Stimulated activated CD4-positive, alpha-beta T cell treated with anti-CD3 and anti-CD28 coated beads, TNF-alpha, amount 100 ng/mL, for 4 hours (primary cell): ENCODE data around the gene ERN1.
A peak's percentile ranks its signal among the peaks of the same experiment; 100 is the strongest.
"Not testable (repeated sequence)": the region's sequence is repeated elsewhere in the genome, so short reads cannot be mapped to it uniquely, and the experiment has no call there.

ENCODE experiments used
- DNase-seq, 3 experiments: peaks; one replicate each; pipeline ENCODE4 v3.0.0-alpha.2; 2020; ENCODE audit warnings: low read depth in 3 of 3

ERN1 gene

DNA sequence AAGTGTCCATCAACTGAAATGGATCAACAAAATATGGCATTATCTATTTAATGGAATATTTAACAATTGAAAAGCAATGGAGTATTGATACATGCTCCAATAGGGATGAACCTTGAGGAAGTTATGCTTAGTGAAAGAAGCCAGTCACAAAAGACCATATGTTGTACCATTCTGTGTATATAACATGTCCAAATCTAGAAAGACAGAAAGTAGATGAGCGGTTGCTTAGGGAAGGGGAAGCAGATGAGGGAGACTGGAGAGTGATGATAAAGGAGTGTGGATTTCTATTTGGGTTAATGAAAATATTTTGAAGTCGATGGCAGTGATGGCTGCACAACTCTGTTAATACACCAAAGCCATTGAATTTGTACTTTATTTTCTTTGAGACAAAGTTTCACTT, 8.5 kb upstream of the ERN1 start:
- DNase-seq, result no peak

- no peak for DNase-seq
Measured at GRCh38 chr17:64135000-64135399, 5.1 kb upstream of the ERN1 start.

DNA sequence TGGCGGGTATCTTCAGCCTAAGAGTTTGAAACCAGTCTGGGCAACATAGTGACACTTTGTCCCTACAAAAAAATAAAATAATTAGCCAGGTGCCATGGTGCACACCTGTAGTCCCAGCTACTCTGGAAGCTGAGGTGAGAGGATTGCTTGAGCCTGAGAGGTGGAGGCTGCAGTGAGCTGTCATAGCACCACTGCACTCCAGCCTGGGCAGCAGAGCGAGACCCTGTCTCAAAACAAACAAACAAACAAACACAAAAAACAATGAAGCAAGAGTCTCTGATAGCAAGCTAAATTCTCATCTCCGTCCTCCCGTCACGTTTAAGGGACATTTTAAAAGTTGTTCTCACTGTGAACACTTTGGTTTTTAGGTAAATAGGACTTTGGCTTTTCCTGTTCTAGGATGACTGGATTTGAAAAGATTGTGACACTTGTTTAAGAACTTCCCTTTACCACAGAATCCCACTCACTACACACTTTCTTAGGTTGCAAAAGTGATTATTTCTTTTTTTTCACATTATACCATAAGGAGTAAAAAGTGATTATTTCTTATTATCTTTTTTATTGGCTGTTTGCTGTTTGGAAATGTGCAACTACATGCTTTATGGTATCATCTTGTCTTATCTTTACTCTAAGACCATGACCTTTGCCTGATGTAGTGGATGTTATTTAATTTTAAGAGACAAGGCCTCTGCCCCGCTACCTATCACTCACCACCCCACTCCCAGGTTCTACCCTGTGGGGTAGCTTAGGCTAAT, 4.4 kb upstream of the ERN1 start:
- no peak for DNase-seq

GRCh38 chr17:64133546-64134215, 3.7 kb upstream of the ERN1 start:
- no peak for DNase-seq

GRCh38 chr17:64131606-64132270, 1.8 kb upstream of the ERN1 start:
- DNase-seq, result no peak

DNA sequence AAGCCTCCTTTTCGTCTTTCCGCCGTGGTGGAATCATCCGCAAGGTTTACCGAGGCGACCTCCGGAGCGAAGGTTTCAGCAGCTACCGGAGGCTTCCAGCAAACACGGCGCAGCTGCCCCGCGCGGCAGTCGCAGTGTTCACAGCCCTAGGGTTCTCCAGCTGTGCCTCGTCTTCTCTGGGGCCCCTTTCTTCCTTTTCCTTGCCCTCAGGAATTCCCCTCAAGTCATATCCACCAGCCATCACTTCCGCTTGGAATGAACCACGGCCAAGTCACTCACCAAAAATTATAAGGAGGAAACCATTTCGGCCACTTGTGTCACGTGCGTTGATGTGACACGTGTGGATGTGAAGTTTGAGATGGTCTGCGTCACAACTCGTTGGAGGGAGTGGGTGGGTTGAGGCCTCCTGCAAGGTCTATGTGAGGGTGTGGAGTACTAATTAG, 636 bp upstream of the ERN1 start:
- DNase-seq, result peak in 2 of 3 experiments; percentile 40 to 49

- peak in 1 of 3 experiments; percentile 9 for DNase-seq
Measured at GRCh38 chr17:64129515-64129764, 504 bp downstream of the ERN1 start.

DNA sequence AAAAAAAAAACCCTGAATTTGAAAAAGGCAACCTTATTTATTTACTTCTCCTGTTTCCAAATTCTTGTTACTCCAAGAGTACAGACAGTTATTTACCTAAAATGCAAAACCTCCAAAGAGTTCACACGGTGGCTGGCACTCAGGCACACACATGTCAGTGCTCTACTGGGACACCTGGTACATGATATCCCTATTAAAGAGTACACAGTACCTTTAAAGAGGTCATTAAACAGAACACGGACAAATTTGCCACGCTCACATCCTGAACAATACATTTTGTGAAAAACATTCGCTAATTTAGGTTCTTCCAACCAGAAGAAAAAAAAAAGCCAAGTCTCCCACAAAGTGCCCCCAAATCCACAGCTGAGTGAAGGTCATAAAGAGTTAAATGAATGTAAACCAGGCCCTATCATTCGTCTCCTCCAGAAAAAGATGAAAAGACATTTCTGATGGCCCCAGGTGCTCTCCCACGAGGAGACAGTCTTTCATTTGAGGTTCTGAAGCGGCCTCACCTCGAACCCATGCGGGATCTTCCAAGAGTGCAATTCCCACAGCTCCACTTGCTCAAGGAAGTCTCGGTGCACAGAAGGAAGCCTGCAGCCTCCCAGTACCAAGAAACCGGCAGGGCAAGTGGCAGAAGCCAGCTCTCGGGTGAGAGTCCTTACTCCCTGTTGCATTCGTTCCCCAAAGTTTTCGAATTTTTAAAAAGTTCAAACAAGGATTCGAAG, 993 bp downstream of the ERN1 start:
- DNase-seq, result no peak

- DNase-seq, result no peak
Measured at GRCh38 chr17:64126918-64127317, 3.0 kb downstream of the ERN1 start.

GRCh38 chr17:64125937-64126336, 4.0 kb downstream of the ERN1 start:
- no peak for DNase-seq

DNA sequence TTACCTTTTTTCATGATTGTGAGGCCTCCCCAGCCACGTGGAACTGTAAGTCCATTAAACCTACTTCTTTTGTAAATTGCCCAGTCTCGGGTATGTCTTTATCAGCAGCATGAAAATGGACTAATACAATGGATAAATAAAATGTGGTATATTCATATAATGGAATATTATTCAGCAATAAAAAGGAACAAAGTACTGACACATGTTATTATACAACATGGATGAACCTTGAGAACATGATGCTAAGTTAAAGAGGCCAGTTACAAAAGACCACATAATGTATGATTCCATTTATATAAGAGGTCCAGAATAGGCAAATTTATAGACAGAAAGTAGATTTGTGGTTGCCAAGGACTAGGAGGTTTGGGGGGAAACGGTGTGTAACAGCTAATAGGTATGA, 5.3 kb downstream of the ERN1 start:
- no peak for DNase-seq

- DNase-seq, result no peak
Measured at GRCh38 chr17:64123114-64123513, 6.8 kb downstream of the ERN1 start.

- not testable (repeated sequence) for DNase-seq
Measured at GRCh38 chr17:64120972-64121786, 8.8 kb downstream of the ERN1 start.

DNA sequence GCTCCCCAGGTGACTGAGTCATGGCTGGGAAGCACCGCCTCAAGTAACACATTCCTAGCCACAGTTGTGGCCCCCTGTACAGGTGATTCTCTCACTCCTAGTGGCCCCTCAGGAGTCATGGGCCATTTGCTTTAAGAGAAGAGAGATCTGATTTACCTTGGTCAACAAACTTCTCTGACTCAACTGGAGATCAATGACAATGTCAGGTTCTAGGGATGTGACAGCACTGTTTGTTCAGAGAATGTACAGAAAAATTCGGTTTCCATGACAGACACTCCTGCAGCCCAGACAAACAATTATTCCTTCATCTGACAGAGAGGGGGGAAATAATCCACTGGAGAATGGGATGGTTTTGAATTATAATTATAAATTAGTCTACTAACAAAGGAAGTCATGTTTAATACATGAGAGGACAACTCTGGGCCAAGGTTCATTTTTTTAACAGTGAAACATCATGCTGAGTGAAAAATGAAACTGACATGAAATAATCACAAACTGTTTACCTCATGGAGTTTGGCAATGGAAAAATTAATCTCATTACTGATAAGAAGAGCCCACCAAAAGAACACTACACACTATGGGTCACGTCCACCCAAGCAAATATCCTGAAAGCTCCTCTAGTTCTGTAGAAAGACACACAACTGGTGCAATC, 9.7 kb downstream of the ERN1 start:
- no peak for DNase-seq

DNA sequence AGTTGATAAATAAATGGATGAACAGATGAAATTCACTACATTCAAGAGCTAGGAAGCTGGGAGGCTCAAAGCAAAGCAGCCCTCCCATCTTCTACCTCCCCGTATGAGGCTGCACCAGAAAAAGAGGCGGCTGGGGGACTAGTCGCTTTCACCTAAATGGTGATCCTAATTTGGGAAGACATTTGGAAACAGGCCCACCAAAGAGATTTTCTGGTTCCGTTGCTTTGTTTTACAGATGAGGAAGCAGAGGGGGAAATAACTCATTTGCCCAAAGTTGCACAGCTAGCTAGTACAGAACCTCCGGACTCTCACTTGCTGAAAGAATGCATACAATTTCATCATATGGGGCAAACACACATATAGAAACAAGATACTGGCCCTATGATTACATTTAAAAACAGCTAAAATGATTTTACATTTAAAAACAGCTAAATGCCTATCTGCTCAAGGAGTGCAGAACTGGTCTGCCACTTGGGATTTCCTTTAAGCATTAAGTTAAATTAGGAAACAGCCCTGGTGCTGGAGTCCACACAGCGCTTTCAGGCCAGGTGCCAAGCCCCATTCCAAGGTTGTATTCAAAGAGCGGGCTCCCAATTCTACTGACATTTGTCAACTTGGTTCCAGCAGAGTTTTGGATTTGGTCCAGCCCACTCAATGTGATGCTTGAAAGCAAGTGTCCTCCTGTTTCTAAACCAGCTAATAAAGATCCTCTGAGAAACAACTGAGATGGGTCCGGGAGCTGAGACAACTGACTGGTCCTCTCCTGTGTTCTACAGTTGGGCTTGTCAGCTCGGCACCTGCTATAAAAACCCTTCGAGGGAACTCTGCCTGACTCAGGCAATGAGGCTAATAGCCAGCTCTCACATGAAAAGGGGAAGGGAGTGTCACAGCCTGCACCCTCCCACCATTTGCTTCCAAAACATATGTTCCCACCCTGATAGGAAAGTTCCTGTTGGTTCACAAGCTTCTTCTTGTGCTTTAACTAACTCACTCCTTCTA, 11.7 kb downstream of the ERN1 start:
- no peak for DNase-seq

DNA sequence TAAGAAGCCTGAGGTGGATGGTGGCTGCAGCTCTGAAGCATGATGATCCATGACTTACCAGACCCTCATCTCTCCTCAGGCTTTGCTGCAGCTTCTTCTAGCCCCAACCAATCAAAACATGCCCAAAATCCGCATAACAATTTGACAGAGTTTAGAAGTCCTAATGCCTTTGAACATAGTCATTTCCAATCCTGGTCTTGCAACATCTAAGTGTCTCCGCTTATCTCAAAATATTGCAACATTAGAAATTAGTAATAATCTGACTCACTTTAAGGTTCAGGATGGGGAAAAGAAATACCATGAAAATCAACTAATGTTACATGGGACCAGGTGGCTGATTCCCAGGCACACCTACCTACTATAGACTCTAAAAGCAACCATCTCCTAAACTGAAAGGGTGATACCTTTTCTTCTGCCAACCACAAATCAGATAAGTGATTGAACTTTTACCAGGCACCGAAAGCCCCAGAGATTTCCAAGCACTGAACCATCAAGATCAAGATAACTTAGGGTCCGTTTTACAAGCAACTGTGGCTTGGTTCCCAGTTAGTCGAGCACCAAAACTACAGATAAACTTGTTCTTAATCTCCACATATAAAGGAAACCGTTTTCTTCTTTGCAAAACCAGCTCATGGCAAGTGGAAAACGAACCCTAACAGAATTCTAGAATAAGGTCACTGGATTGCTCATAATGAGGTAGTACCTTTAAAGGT, 14.0 kb downstream of the ERN1 start:
- DNase-seq, result no peak

GRCh38 chr17:64115043-64115698, 14.8 kb downstream of the ERN1 start:
- DNase-seq, result no peak

GRCh38 chr17:64113006-64113405, 16.9 kb downstream of the ERN1 start:
- DNase-seq, result no peak

DNA sequence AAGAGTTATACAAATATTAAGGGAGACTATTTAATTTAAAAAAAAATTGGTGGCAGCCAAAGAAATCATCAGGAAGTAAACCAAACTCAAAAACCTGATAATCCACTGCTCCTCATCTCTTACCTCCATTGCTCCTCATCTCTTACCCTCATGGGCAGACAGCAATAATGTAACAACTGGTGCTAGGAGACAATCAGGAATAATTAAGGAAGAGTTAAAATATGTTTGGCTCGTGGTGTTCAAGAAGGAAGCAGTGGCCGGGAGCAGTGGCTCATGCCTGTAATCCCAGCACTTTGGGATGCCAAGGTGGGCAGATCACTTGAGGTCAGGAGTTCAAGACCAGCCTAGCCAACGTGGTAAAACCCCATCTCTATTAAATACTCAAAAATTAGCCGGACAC, 18.1 kb downstream of the ERN1 start:
- no peak for DNase-seq
